Measurements from ENCODE around the gene CHST6. TPM values are rescaled to one million over a fixed set of nuclear protein-coding genes. Genes with fewer than 3 reads are reported as not detected.

The CHST6 gene
- total and polyA plus RNA-seq, 10 of the 15 experiments (the other 5 are each of a cell fraction or from before 2014, with no cell fraction given), result 0.14 to 2.5 (median 0.51) TPM

DNA sequence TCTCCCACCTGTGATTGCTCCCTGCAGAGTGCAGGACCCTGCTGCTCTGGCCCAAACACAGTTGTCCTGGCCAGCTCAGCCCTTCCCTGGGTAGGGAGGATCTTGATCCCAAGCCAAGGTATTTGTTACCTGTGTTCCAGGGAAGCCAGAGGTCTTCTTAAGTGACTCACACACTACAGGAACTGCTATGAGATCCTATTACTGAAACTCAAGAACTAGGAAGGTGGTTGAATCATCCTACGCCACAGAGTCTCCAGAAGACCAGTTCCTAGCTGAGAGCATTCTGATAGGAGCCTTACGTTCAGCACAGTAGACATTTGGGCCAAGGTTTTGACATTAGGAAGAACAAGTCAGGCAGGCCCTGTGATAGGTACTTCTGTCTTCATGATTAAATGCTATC is 12.0 kb downstream of the CHST6 start (continued):
- TF ChIP-seq, protein P1, sequence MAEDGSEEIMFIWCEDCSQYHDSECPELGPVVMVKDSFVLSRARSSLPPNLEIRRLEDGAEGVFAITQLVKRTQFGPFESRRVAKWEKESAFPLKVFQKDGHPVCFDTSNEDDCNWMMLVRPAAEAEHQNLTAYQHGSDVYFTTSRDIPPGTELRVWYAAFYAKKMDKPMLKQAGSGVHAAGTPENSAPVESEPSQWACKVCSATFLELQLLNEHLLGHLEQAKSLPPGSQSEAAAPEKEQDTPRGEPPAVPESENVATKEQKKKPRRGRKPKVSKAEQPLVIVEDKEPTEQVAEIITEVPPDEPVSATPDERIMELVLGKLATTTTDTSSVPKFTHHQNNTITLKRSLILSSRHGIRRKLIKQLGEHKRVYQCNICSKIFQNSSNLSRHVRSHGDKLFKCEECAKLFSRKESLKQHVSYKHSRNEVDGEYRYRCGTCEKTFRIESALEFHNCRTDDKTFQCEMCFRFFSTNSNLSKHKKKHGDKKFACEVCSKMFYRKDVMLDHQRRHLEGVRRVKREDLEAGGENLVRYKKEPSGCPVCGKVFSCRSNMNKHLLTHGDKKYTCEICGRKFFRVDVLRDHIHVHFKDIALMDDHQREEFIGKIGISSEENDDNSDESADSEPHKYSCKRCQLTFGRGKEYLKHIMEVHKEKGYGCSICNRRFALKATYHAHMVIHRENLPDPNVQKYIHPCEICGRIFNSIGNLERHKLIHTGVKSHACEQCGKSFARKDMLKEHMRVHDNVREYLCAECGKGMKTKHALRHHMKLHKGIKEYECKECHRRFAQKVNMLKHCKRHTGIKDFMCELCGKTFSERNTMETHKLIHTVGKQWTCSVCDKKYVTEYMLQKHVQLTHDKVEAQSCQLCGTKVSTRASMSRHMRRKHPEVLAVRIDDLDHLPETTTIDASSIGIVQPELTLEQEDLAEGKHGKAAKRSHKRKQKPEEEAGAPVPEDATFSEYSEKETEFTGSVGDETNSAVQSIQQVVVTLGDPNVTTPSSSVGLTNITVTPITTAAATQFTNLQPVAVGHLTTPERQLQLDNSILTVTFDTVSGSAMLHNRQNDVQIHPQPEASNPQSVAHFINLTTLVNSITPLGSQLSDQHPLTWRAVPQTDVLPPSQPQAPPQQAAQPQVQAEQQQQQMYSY (CRISPR knock-in tag; IDR thresholded peaks at IDR 0.05), result no peak
- TF ChIP-seq CHD4 (IDR thresholded peaks at IDR 0.05) (no peak), SUZ12 (IDR thresholded peaks at IDR 0.05; ENCODE audit: unreplicated experiment) (no peak), SREBF1 (IDR thresholded peaks at IDR 0.05; ENCODE audit: low read length) (no peak)

DNA sequence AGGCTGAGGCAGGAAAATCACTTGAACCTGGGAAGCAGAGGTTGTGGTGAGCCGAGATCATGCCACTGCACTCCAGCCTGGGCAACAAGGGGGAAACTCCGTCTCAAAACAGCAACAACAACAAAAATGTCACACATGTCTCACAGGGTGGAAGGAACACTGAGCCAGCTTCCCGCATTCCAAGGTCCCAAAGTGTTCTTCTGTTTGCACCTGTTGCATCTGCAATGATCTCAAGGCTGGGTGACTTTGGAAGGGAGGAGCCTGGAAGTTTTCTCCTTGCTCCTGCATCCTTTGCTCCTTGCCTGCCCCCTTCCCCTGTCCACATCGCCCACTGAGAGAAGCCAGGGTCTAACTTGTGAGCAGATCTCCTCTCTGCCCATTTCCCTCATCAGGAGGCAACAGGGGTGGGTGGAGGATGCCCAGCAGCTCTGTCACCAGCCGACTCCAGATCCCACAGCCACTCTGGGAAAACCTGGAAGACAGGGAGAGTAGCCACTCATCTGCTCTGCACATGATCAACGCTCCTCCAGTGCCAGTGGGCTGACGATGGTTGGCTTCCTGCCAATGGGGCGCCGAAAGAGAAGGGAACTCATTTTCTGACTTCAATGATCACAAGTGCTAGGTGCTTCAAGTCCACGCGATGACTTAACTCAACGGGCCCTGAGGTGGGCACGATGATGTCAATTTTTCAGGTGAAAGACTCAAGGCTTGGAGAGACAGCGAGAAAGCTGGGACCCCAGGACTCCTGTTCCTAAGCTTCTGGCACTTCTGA is 12.6 kb downstream of the CHST6 start:
- Histone ChIP-seq H3K4me3 (no peak overlapping the region), H4K20me1 (ENCODE audit: control insufficient read depth, insufficient read depth) (no peaks in the 10 kb centered on the region), H3K27ac (ENCODE audit: control insufficient read depth, insufficient read depth) (no peak overlapping the region), H3K36me3 (ENCODE audit: control insufficient read depth in 2 of 2, insufficient read depth in 2 of 2, low read length in 1 of 2) (no peaks in the 10 kb centered on the region), H3K9ac (ENCODE audit: control insufficient read depth, insufficient read depth, low read length) (no peak overlapping the region), H3K4me2 (ENCODE audit: control insufficient read depth, insufficient read depth) (no peak overlapping the region), H3K79me2 (ENCODE audit: control insufficient read depth, insufficient read depth, low read length) (no peaks in the 10 kb centered on the region), H2AFZ (ENCODE audit: control insufficient read depth, low read depth, low read length) (no peak overlapping the region), H3K9me3 (replicated peaks; ENCODE audit: control insufficient read depth, insufficient read depth, low read length) (no peaks in the 10 kb centered on the region), H3K27me3 (replicated peaks in 1 of 2; ENCODE audit: control insufficient read depth in 2 of 2, insufficient read depth in 2 of 2, low read length in 1 of 2) (no peaks in the 10 kb centered on the region; a peak in 1 of 4 replicates), H3K4me1 (ENCODE audit: control insufficient read depth, insufficient read depth, low read length) (peaks cover 28% of the 10 kb centered on the region)
- ChIA-PET CTCF (interaction anchor here (1.0 to 1.5 kb wide), 2 partner anchors 10 to 11 kb away, joined by 3 to 5 read pairs; no protein-coding TSS in a partner anchor), POLR2A (no interaction called here), SMC1A (ENCODE audit: uncharacterized antibody, unreplicated experiment) (interaction anchor here (1.2 kb wide), 1 partner anchor 12 kb away, joined by 3 read pairs; no protein-coding TSS in a partner anchor), RAD21 (ENCODE audit: unreplicated experiment) (no interaction called here)
- FAIRE-seq (no peak), ATAC-seq (no peak), DNase-seq (ENCODE audit: low read depth, low spot score) (no peak)
- intact Hi-C loops (cut with micrococcal nuclease; ENCODE audit: unreplicated experiment), result no loop called here
- in situ Hi-C loops (cut with MboI), result no loop called here
- WGBS (ENCODE audit: insufficient coverage, insufficient replicate concordance, low lambda C conversion rate, missing lambda C conversion rate), result 49% methylated on average over 14 of the region's 14 CpGs
- BruUV-seq (replicated peaks), result no TSS peak
- TF ChIP-seq GABPA (IDR thresholded peaks at IDR 0.05; ENCODE audit: low read depth), result no peak
- no peak for TF ChIP-seq RCOR1 (conservative IDR thresholded peaks at IDR 0.05; ENCODE audit: low read depth, low read length)
- no peak for TF ChIP-seq SP1 (IDR thresholded peaks at IDR 0.05; ENCODE audit: low read depth, low read length)
- no peak for TF ChIP-seq EZH2 (IDR thresholded peaks at IDR 0.05; ENCODE audit: borderline replicate concordance, control insufficient read depth, low read depth, low read length)
- TF ChIP-seq CBX5 (IDR thresholded peaks at IDR 0.05; ENCODE audit: low read depth), result no peak
- no peak for TF ChIP-seq SUZ12 (IDR thresholded peaks at IDR 0.05; ENCODE audit: unreplicated experiment)
- TF ChIP-seq KDM1A (IDR thresholded peaks at IDR 0.05; ENCODE audit: borderline replicate concordance), result no peak
- no peak for TF ChIP-seq GATAD2B (conservative IDR thresholded peaks at IDR 0.05; ENCODE audit: low read depth)
- TF ChIP-seq, protein P2, sequence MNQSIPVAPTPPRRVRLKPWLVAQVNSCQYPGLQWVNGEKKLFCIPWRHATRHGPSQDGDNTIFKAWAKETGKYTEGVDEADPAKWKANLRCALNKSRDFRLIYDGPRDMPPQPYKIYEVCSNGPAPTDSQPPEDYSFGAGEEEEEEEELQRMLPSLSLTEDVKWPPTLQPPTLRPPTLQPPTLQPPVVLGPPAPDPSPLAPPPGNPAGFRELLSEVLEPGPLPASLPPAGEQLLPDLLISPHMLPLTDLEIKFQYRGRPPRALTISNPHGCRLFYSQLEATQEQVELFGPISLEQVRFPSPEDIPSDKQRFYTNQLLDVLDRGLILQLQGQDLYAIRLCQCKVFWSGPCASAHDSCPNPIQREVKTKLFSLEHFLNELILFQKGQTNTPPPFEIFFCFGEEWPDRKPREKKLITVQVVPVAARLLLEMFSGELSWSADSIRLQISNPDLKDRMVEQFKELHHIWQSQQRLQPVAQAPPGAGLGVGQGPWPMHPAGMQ (IDR thresholded peaks at IDR 0.05; ENCODE audit: borderline replicate concordance), result no peak
- TF ChIP-seq RAD51 (IDR thresholded peaks at IDR 0.05), result no peak
- TF ChIP-seq, protein P3, sequence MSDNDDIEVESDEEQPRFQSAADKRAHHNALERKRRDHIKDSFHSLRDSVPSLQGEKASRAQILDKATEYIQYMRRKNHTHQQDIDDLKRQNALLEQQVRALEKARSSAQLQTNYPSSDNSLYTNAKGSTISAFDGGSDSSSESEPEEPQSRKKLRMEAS (IDR thresholded peaks at IDR 0.05; ENCODE audit: low read depth, low read length), result no peak

All from GM12878 (cell line).